Left lung (tissue), 10 donors: ENCODE measurements around the gene SEPSECS. TPM values are rescaled to one million over a fixed set of nuclear protein-coding genes. Genes with fewer than 3 reads are reported as not detected.

ENCODE experiments used
- ATAC-seq: fragments of 200-7000 bp; cut with Tn5 transposase; one replicate; pipeline ENCODE4 v1.9.1; 2020; ENCODE audit warnings: moderate library complexity
- DNase-seq, 4 donors: peaks; one replicate each; pipeline ENCODE4 v3.0.0-alpha.2; 2013 to 2020
- H3K27ac ChIP-seq, 2 donors: fragments of 200-600 bp; sonication (generic) in 1 of 2; one replicate each; pipeline versions ENCODE4 v1.5.0 to v1.8.0; 2020 to 2021
- H3K27me3 ChIP-seq, 2 donors: fragments of 200-600 bp; sonication (generic) in 1 of 2; one replicate each; pipeline versions ENCODE4 v1.5.0 to v1.8.0; 2020 to 2021
- H3K36me3 ChIP-seq, 2 donors: fragments of 200-600 bp; sonication (generic) in 1 of 2; one replicate each; pipeline versions ENCODE4 v1.5.0 to v1.8.0; 2020 to 2021
- H3K4me1 ChIP-seq, 2 donors: fragments of 200-600 bp; one replicate each; pipeline ENCODE4 v1.8.0; 2021
- H3K4me3 ChIP-seq, 2 donors: fragments of 200-600 bp; sonication (generic) in 1 of 2; one replicate each; pipeline versions ENCODE4 v1.5.0 to v1.8.0; 2020 to 2021; ENCODE audit warnings: mild to moderate bottlenecking in 1 of 2
- H3K9me3 ChIP-seq, 2 donors: fragments of 200-600 bp; sonication (generic) in 1 of 2; one replicate each; pipeline versions ENCODE4 v1.5.0 to v1.8.0; 2020 to 2021
- intact Hi-C, 2 donors: fragments of 100-400 bp; cut with DNase I; formaldehyde crosslinking; loops; one replicate each; pipeline versions ENCODE4 v1.11.2 to v1.14.2; 2022
- polyA plus RNA-seq, 6 donors: library from polyadenylated mRNA; unstranded; fragments of 120-200 nt; gene quantifications; one replicate each; pipeline ENCODE4 v1.2.1, GENCODE V29; 2013; ENCODE audit not compliant: insufficient read length in 6 of 6
- total RNA-seq, 2 donors: library from RNA; stranded (reverse); fragmentation: NEBNext Ultra II Directional; extraction: Animal tissue kit (Norgen Biotek cat#: 25700); gene quantifications; one replicate each; pipeline ENCODE4 v1.2.1, GENCODE V29; 2021
- TF ChIP-seq, protein P1 (sequence below), 2 donors: fragments of 200-600 bp; sonication (generic) in 1 of 2; IDR thresholded peaks; one replicate each; pipeline versions ENCODE4 v1.5.0 to v1.8.0; 2021; ENCODE audit warnings: antibody characterized with exemption in 2 of 2
- donor health status: DM: no; HTN: yes; CAD: no.
- donor health status: DM: no; HTN: no; CAD: no.

Gene SEPSECS
- total and polyA plus RNA-seq, 8 donors = 8.2 to 18.9 (median 13.9) TPM

DNA sequence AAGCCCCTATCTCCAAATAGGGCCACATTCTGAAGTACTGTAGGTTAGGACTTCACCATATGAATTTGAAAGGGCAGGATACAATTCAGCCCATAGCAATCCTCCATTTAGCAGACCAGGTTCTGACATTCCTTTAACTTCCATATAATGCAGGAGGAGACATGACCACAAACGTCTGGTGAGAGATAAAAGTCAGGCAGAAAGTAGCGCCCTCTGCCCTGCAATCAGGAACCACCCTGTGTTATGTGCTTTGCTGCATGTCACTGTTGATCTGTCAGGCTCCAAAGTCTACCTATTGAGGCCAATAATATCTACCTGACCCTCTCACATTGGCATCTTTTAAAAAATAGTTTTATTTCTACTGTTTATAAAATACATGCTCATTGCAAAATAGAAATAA is 30.2 kb upstream of the SEPSECS start:
- no peaks in the 10 kb centered on the region for H3K27me3 ChIP-seq
- H3K9me3 ChIP-seq = no peaks in the 10 kb centered on the region
- DNase-seq = no peak
- ATAC-seq = no peak
- H3K27ac ChIP-seq = no peak overlapping the region
- H3K36me3 ChIP-seq = no peaks in the 10 kb centered on the region
- no peak overlapping the region for H3K4me3 ChIP-seq
- intact Hi-C loops = no loop called here
- TF ChIP-seq, protein P1, sequence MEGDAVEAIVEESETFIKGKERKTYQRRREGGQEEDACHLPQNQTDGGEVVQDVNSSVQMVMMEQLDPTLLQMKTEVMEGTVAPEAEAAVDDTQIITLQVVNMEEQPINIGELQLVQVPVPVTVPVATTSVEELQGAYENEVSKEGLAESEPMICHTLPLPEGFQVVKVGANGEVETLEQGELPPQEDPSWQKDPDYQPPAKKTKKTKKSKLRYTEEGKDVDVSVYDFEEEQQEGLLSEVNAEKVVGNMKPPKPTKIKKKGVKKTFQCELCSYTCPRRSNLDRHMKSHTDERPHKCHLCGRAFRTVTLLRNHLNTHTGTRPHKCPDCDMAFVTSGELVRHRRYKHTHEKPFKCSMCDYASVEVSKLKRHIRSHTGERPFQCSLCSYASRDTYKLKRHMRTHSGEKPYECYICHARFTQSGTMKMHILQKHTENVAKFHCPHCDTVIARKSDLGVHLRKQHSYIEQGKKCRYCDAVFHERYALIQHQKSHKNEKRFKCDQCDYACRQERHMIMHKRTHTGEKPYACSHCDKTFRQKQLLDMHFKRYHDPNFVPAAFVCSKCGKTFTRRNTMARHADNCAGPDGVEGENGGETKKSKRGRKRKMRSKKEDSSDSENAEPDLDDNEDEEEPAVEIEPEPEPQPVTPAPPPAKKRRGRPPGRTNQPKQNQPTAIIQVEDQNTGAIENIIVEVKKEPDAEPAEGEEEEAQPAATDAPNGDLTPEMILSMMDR (IDR thresholded peaks at IDR 0.05) = no peak
- no peaks in the 10 kb centered on the region for H3K4me1 ChIP-seq

DNA sequence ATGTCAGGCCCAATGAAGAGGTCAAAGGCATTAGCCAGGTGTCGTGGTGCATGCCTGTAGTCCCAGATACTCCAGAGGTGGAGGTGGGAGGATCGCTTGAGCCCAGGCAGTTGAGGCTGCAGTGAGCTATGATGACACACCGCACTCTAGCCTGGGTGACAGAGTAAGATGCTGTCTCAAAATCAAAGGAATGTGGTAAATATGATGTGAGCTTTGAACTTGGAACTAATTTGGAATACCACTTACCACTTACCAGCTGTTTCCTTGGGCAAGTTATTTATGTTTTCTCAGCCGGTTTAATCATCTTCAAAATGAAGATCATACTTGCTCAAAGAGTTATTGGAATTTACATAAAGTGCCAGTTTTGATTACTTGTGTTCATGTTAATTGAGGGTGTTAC is 23.8 kb upstream of the SEPSECS start:
- TF ChIP-seq, protein P1 (IDR thresholded peaks at IDR 0.05) = no peak
- Histone ChIP-seq H3K4me3 (no peak overlapping the region), H3K36me3 (no peaks in the 10 kb centered on the region), H3K9me3 (no peaks in the 10 kb centered on the region), H3K27ac (no peak overlapping the region), H3K27me3 (no peaks in the 10 kb centered on the region), H3K4me1 (peaks cover 0 to 3% of the 10 kb centered on the region in 2 donors)
- DNase-seq (no peak), ATAC-seq (no peak)
- intact Hi-C loops = loop anchor here in 1 of 2 donors (10.0 kb wide), 1 partner anchor 181 kb away; no protein-coding TSS in a partner anchor

DNA sequence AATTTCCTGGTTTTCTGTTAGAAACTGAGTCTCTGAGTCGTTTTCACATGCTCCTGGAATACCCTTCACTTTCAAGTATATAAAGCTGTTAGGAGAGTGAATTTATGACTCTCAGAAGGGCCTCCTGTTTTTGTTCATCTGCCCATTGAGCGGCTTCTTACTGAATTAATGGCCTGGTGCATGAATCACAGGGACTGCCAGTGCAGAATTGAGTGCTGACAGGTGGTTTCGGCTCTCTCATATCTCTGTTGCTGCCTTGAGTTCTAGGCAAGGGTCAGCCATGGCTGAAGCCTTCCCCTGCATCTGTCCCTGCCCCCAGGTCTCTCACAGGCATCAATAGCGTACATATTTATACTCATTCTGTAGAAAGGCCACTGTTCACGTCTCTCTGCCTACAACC is 22.7 kb upstream of the SEPSECS start:
- DNase-seq (no peak), ATAC-seq (no peak)
- Histone ChIP-seq H3K27me3 (no peaks in the 10 kb centered on the region), H3K36me3 (no peaks in the 10 kb centered on the region), H3K9me3 (no peaks in the 10 kb centered on the region), H3K27ac (no peak overlapping the region), H3K4me3 (no peak overlapping the region), H3K4me1 (peaks cover 0 to 3% of the 10 kb centered on the region in 2 donors)
- intact Hi-C loops = loop anchor here in 1 of 2 donors (10.0 kb wide), 1 partner anchor 182 kb away; no protein-coding TSS in a partner anchor
- TF ChIP-seq, protein P1 (IDR thresholded peaks at IDR 0.05) = no peak

DNA sequence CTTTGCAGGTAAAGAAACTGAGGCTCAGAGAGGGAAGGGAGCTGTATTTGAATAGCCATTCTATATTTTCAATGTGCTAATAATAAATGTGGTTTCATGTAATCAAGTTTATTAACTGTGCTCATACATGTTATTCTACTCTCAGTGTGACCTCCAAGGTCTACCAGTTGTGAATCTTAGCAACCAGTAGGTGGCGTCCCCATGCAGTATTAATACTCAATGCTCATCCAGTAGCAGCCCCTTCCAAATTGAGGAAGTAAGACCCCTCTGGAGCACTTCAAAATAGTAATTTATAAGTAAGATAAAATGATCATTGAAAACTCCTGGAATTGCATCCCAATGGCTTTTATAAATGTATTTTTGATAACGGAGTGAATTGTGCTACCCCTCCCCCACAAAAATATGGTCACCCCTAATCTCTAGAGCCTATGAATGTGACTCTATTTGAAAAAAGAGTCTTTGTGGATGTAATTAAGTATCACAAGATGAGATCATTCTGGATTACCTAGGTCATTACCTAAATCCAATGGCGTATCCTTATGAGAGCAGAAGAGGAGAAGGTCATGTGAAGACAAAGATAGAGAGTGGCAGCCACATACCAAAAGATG is 20.4 kb upstream of the SEPSECS start:
- DNase-seq = peak in 1 of 4 donors; percentile 35

DNA sequence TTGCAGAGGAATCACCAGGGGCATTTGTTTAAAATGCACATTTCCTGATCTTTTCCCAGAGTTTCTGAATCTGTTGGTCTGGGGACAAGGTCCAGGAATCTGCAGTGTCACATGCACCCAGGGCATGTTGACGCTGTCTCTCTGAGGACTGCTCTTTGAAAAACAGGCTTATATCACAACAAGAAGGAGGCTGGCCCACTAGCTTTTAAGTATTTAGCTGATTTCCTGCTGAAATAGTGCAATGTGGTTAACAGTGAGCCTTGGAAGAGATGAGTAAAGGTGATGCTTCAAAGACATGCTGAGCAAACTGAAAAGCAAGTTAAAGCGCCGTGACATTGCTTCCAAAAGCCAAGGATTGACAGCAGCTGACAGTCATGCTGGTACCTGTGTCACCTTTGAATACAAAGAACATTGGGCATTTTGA is 18.6 kb upstream of the SEPSECS start:
- H3K36me3 ChIP-seq = peaks cover 0 to 4% of the 10 kb centered on the region in 2 donors
- no peak overlapping the region for H3K27ac ChIP-seq
- intact Hi-C loops = no loop called here
- TF ChIP-seq, protein P1 (IDR thresholded peaks at IDR 0.05) = no peak
- no peaks in the 10 kb centered on the region for H3K9me3 ChIP-seq
- H3K4me3 ChIP-seq = no peak overlapping the region
- no peak for ATAC-seq
- DNase-seq = no peak
- H3K27me3 ChIP-seq = no peaks in the 10 kb centered on the region
- peaks cover 3 to 7% of the 10 kb centered on the region in 2 donors for H3K4me1 ChIP-seq

More for the DNA sequence above, 20.4 kb upstream of the SEPSECS start:
- Histone ChIP-seq H3K4me1 (peaks cover 0 to 3% of the 10 kb centered on the region in 2 donors), H3K4me3 (no peak overlapping the region), H3K9me3 (no peaks in the 10 kb centered on the region), H3K27ac (no peak overlapping the region), H3K36me3 (peaks cover 0 to 4% of the 10 kb centered on the region in 2 donors), H3K27me3 (no peaks in the 10 kb centered on the region)
- intact Hi-C loops = loop anchor here in 1 of 2 donors (10.0 kb wide), 1 partner anchor 184 kb away; no protein-coding TSS in a partner anchor
- ATAC-seq = peak; percentile 92
- TF ChIP-seq, protein P1 (IDR thresholded peaks at IDR 0.05) = peak; percentile 57 to 60
